Smooth muscle cell (in vitro differentiated cells): ENCODE data around the gene CDC42EP2. TPM values are rescaled to one million over a fixed set of nuclear protein-coding genes. Genes with fewer than 3 reads are reported as not detected.

Source experiments
- DNase-seq: peaks from one replicate; lab custom pipeline; 2025; ENCODE audit not compliant: unreplicated experiment; lab: John Stamatoyannopoulos, UW
- H2AFZ ChIP-seq: fragments of 200-600 bp; sonication (generic); 2 replicates; pipeline ENCODE4 v1.6.0; 2016; ENCODE audit warnings: antibody characterized with exemption, low read depth, mild to moderate bottlenecking
- H3F3A ChIP-seq: fragments of 200-600 bp; sonication (generic); 2 replicates; pipeline ENCODE4 v1.6.0; 2017; ENCODE audit warnings: antibody characterized with exemption, low read depth
- H3K27ac ChIP-seq: fragments of 200-600 bp; sonication (generic); 2 replicates; pipeline ENCODE4 v1.5.1; 2016; ENCODE audit warnings: low read depth, mild to moderate bottlenecking
- H3K27me3 ChIP-seq: fragments of 200-600 bp; sonication (generic); 2 replicates; pipeline ENCODE4 v1.6.1; 2016; ENCODE audit warnings: low read depth, mild to moderate bottlenecking
- H3K36me3 ChIP-seq: fragments of 200-600 bp; sonication (generic); 2 replicates; pipeline ENCODE4 v1.5.1; 2016; ENCODE audit warnings: low read depth
- H3K4me1 ChIP-seq: fragments of 200-600 bp; sonication (generic); 2 replicates; pipeline ENCODE4 v1.5.1; 2016; ENCODE audit warnings: low read depth
- H3K4me2 ChIP-seq: fragments of 200-600 bp; sonication (generic); 2 replicates; pipeline ENCODE4 v1.6.0; 2016; ENCODE audit warnings: mild to moderate bottlenecking
- H3K4me3 ChIP-seq: fragments of 200-600 bp; sonication (generic); 2 replicates; pipeline ENCODE4 v1.5.1; 2016; ENCODE audit warnings: mild to moderate bottlenecking
- H3K79me2 ChIP-seq: fragments of 200-600 bp; sonication (generic); 2 replicates; pipeline ENCODE4 v1.6.0; 2016; ENCODE audit warnings: low read depth, mild to moderate bottlenecking
- H3K9ac ChIP-seq: fragments of 200-600 bp; sonication (generic); 2 replicates; pipeline ENCODE4 v1.6.0; 2016; ENCODE audit warnings: low read depth
- H3K9me3 ChIP-seq: fragments of 200-600 bp; sonication (generic); replicated peaks from 2 replicates; pipeline ENCODE4 v1.5.1; 2016; ENCODE audit warnings: low read depth
- H4K20me1 ChIP-seq: fragments of 200-600 bp; sonication (generic); 2 replicates; pipeline ENCODE4 v1.6.0; 2016; ENCODE audit warnings: low read depth
- CTCF ChIP-seq: fragments of 200-600 bp; sonication (generic); IDR thresholded peaks from 2 replicates; pipeline ENCODE4 v1.5.1; 2017; ENCODE audit warnings: borderline replicate concordance, mild to moderate bottlenecking, antibody characterized with exemption; ENCODE audit not compliant: insufficient read depth, poor library complexity, severe bottlenecking
- WGBS: methylation state at CpG from one replicate; pipeline ENCODE4 v1.1.7; 2016; ENCODE audit warnings: low lambda C conversion rate; 5-methylcytosine and 5-hydroxymethylcytosine counted together
- polyA plus RNA-seq: library from polyadenylated mRNA; unstranded; fragments of >200 nt; fragmentation: Nextera tagmentation; extraction: Ambion mirVana; gene quantifications from 2 replicates; pipeline ENCODE4 v1.2.1, GENCODE V29; 2016
- total RNA-seq: library from RNA; depleted of rRNA; stranded (reverse); fragments of >200 nt; gene quantifications from 2 replicates; pipeline ENCODE4 v1.2.3, GENCODE V29; 2014

CDC42EP2 gene
- total and polyA plus RNA-seq, 2 experiments from 2014 or later: 4.0 to 7.8 TPM

GRCh38 chr11:65354265-65355012 is 39.8 kb downstream of the CDC42EP2 start, which contains the start of gene TIGD3:
Gene TIGD3 (plus strand): TSS chr11:65354751. CDS start chr11:65355809, 1,058 bp downstream.
- H3K36me3 ChIP-seq: peaks cover 6% of the 10 kb centered on the region
- H3K27ac ChIP-seq: peak within 1 kb of the TSS; percentile 23
- peak within 1 kb of the TSS; percentile 56 for H3K4me3 ChIP-seq
- no peaks in the 10 kb centered on the region for H3K9me3 ChIP-seq
- no peak within 1 kb of the TSS for H3K9ac ChIP-seq
- no peaks in the 10 kb centered on the region for H3K79me2 ChIP-seq
- no peak for TF ChIP-seq CTCF
- DNase-seq: peak; percentile 93
- H3K4me1 ChIP-seq: no peaks in the 10 kb centered on the region
- peaks cover 26% of the 10 kb centered on the region for H3F3A ChIP-seq
- WGBS: 2% methylated on average over 17 of the region's 79 CpGs
- peaks cover 33% of the 10 kb centered on the region for H4K20me1 ChIP-seq
- no peak within 1 kb of the TSS for H2AFZ ChIP-seq
- H3K4me2 ChIP-seq: peak within 1 kb of the TSS; percentile 85
- peaks cover 34% of the 10 kb centered on the region for H3K27me3 ChIP-seq

GRCh38 chr11:65355013-65355775 is 40.5 kb downstream of the CDC42EP2 start:
- H4K20me1 ChIP-seq: peaks cover 29% of the 10 kb centered on the region
- H3K9ac ChIP-seq: no peak overlapping the region
- no peak overlapping the region for H2AFZ ChIP-seq
- no peaks in the 10 kb centered on the region for H3K4me1 ChIP-seq
- no peak for TF ChIP-seq CTCF
- peaks cover 26% of the 10 kb centered on the region for H3F3A ChIP-seq
- peaks cover 6% of the 10 kb centered on the region for H3K36me3 ChIP-seq
- WGBS: 8% methylated on average over 11 of the region's 47 CpGs
- peak overlapping the region; percentile 85 for H3K4me2 ChIP-seq
- no peak overlapping the region for H3K27ac ChIP-seq
- H3K79me2 ChIP-seq: no peaks in the 10 kb centered on the region
- H3K27me3 ChIP-seq: peaks cover 34% of the 10 kb centered on the region
- peak overlapping the region; percentile 56 for H3K4me3 ChIP-seq
- H3K9me3 ChIP-seq: no peaks in the 10 kb centered on the region
- no peak for DNase-seq

GRCh38 chr11:65355776-65356393 is 41.2 kb downstream of the CDC42EP2 start:
- TF ChIP-seq CTCF: no peak
- H3K4me3 ChIP-seq: peak overlapping the region; percentile 56
- no peaks in the 10 kb centered on the region for H3K9me3 ChIP-seq
- WGBS: 56% methylated on average over 35 of the region's 35 CpGs
- H3K36me3 ChIP-seq: peaks cover 6% of the 10 kb centered on the region
- H2AFZ ChIP-seq: no peak overlapping the region
- peaks cover 29% of the 10 kb centered on the region for H4K20me1 ChIP-seq
- H3K27ac ChIP-seq: no peak overlapping the region
- H3F3A ChIP-seq: peaks cover 24% of the 10 kb centered on the region
- no peak overlapping the region for H3K9ac ChIP-seq
- H3K79me2 ChIP-seq: no peaks in the 10 kb centered on the region
- H3K27me3 ChIP-seq: peaks cover 34% of the 10 kb centered on the region
- peak overlapping the region; percentile 85 for H3K4me2 ChIP-seq
- H3K4me1 ChIP-seq: no peaks in the 10 kb centered on the region
- no peak for DNase-seq
